ENCODE measurements around the gene CCNQ.

DNA sequence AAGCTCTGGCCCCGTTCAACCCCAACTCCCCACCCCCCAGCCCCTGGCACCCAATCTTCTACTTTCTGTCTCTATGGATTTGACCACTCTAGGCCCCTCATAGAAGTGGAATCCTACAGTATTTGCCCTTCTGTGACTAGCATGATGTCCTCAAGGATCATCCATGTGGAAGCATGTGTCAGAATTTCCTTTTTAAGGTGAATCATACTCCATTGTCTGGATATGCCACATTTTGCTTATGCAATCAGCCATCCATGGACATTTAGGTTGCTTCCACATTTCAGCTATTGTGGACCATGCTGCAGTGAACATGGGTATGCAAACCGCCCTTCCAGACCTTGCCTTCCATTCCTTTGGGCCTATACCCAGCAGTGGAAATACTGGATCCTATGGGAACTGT is 15.5 kb downstream of the CCNQ start:
- TF ChIP-seq, protein P1, sequence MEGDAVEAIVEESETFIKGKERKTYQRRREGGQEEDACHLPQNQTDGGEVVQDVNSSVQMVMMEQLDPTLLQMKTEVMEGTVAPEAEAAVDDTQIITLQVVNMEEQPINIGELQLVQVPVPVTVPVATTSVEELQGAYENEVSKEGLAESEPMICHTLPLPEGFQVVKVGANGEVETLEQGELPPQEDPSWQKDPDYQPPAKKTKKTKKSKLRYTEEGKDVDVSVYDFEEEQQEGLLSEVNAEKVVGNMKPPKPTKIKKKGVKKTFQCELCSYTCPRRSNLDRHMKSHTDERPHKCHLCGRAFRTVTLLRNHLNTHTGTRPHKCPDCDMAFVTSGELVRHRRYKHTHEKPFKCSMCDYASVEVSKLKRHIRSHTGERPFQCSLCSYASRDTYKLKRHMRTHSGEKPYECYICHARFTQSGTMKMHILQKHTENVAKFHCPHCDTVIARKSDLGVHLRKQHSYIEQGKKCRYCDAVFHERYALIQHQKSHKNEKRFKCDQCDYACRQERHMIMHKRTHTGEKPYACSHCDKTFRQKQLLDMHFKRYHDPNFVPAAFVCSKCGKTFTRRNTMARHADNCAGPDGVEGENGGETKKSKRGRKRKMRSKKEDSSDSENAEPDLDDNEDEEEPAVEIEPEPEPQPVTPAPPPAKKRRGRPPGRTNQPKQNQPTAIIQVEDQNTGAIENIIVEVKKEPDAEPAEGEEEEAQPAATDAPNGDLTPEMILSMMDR (conservative IDR thresholded peaks at IDR 0.05; ENCODE audit: low read depth, low read length): no peak
- no peak for TF ChIP-seq EZH2 (IDR thresholded peaks at IDR 0.05; ENCODE audit: borderline replicate concordance, low read depth, low read length, poor library complexity, severe bottlenecking)

Measured in A673 (cell line).